HT-29 (cell line): ENCODE results near the gene SRC. TPM values are rescaled to one million over a fixed set of nuclear protein-coding genes. Genes with fewer than 3 reads are reported as not detected.

Source experiments
- DNase-seq: peaks from one replicate; pipeline ENCODE4 v3.0.0-alpha.2; 2015; ENCODE audit warnings: low spot score
- total RNA-seq: library from RNA; depleted of rRNA; stranded (reverse); fragments of >200 nt; shearing (Covaris generic); gene quantifications from 2 replicates; pipeline ENCODE4 v1.2.3, GENCODE V29; 2014

SRC gene
- total RNA-seq, 1 experiment from 2014 or later = 161 TPM

DNA sequence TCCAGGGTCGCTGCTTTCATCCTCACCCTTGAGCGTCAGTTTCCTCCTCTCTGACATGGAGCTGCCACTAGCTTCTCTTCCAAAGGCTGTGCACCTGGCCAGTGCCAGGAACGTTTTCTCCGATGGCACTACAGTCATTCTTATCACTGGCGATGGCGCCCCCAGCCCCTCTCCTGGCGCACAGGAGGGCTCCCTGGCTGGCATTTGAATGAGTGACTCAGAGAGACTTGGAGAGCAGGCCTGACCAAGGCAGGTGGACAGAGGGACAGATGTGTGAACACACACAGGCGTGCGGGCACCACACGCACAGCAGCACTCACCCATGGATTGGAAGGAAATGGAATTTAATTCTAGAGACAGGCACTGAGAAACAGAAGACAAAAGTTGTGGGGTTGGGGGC is 77.6 kb downstream of the SRC start:
- DNase-seq = no peak

DNA sequence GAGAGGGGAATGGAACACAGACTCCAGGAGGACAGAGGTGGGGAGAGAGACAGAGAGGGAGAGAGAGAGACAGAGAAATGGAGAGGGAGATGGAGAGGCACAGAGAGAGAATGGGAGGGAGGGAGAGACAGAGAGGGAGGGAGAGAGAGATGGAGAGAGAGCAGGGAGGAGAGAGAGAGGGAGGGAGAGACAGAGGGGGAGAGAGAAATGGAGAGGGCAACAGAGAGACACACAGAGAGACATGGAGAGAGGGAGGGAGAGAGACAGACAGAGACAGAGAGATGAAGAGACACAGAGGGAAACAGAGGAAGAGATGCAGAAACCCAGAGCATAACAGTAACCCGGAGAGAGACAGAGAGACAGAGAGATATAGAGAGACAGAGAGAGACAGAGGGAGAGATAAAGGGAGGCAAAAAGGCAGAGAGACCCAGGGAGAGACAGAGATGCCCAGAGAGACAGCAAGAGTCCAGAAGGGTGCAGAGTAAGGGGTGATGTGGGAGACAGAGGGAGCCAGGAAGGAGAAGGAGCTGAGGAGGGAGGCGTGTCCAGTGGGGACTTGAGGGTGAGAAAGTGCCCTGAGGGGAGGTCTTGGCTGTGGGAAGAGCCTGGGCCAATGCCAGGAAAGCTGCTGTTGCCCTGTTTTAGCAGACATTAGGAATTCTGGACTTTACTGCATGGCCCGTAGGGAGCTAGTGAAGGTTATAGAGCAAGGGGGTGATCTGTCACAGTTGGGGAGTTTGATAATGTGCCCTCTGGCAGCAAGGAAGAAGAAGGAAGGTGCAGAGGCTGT is 78.3 kb downstream of the SRC start:
- DNase-seq = no peak

DNA sequence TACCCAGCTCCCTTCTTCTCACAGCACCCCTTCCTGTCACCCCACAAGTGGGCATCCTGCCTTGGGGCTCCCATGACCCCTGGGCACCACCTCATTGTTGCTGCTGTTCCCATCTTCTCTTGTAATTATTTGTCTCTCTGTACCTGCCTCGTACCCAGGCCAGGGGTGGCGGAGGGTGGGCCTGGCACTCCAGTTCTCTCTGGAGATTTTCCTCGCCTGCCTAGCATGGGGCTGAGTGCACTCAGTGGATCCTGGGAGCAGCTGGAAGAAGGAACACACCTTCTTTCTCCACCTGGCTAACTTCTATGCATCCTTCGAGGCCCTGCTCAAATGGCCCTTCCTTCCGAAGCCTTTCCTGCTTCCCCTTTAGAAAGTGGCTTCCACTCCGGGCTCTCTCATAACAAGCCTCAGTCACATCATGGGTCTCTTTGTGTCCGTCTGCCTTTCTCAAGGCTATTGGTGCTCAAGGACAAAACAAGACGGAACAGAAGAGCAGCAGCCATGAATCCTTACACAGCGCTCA is 79.2 kb downstream of the SRC start:
- DNase-seq = no peak

DNA sequence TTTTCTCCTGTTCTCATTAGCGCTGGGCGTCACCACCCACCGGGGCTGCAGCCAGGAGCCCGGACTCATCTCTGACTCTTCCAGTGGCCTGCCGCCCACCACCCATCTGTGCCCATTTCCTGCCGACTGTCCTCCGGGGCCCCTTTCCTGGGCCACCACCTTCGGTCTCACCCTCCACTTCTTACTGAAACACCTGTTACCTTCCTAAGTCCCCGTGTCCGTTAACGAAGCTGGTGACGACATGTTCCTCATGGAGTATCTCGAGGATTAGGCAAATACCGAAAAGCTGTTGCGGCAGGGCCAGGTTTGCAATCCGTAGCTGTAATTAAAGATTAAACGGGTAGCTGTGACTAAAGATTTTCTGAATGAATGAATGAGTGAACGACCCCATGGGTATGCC is 80.2 kb downstream of the SRC start:
- no peak for DNase-seq

DNA sequence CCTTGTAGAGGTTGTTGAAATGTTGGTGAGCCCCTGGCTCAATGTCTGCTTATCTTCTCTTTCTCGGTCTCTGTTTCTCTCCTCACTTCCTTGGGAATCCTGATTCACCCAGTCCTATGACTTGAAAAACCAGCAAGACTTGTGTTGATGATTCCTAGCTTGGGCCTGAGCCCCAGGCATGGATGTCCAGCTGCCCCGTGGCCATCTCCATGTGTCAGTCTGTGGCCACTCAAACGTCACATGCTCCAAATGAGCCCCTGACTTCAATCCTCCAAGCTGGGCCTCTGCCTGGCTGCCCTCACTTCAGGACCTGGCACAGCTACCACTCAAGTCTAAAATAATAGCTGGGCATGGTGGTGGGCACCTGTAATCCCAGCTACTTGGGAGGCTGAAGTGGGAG is 81.0 kb downstream of the SRC start:
- no peak for DNase-seq

DNA sequence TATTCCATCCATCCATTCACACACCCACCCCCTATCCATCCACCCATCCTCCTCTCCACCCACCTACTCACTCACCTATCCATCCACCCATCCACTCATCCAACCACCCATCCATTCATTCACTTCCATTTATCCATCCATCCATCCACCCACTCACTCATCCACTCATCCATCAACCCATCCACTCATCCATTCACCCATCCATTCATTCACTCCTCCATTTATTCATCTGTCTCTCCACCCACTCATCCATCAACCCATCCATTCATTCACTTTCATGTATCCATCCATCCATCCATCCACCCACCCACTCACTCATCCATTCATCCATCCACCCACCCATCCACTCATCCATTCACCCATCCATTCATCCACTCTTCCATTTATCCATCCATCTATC is 84.1 kb downstream of the SRC start:
- DNase-seq = no peak

DNA sequence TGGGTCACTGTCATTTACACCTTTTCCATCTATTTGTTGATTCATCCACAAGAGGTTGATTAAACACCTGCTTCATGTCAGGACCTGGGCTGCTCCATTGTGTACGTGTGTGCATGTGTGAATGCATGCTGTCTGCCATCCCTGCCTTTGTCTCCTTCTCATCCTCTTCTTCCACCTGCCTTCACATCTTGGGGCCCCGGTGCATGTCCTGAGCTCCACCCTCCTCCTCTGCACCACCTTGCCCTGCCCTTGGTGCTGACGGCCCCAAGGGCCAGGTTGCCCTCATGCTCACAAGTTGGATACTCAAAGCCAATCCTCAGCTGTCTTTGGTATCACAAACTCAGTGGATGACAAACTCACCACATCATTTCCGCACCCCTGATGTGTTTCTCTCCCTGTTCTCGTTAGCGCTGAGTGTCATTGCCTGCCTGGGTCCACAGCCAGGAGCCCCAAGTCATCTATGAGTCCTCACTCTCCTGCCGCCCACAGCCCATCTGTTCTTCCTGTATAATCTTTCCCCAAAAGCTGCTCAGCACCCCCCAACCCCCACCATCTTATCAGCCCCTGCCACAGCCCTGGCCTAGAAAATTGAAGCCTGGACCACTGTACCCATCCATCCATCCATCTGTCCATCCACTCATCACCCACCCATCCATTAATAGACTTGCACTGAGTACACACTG is 85.0 kb downstream of the SRC start:
- DNase-seq = no peak

DNA sequence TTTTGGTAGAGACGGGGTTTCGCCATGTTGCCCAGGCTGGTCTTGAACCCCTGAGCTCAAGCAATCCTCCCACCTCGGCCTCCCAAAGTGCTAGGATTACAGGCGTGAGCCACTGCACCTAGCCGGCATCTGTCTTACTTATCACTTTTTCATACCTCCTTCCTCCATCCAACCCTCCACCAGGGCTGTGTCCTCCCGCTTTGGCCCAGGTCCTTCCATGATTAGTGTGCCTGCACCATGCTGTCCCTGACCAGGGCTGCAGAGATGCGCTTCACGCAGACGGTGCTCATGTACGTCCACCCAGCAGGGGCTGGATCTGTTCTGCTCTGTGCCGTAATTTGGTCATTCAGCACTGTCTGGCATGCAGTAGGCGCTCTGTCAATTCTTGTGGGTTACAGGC is 85.8 kb downstream of the SRC start:
- DNase-seq = no peak

DNA sequence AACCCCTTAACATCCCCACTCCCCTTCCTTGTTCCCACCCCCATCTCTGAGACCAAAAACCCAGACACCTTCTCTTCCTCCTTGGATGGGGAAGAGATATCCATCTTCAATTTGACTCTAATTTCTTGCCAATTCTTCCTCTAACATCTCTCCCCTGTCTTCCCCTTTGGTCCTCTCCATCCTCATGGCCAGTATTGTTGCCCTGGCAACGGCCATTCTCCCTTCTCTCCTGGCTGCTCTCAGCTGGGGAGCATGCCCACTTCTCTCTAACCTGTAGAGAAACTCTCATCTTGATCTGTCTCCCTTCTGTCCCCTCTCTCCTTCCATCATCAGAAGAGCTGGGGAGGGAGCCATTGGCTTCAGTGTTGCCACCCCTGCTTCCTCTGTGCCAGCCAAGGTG is 86.7 kb downstream of the SRC start:
- DNase-seq = no peak

DNA sequence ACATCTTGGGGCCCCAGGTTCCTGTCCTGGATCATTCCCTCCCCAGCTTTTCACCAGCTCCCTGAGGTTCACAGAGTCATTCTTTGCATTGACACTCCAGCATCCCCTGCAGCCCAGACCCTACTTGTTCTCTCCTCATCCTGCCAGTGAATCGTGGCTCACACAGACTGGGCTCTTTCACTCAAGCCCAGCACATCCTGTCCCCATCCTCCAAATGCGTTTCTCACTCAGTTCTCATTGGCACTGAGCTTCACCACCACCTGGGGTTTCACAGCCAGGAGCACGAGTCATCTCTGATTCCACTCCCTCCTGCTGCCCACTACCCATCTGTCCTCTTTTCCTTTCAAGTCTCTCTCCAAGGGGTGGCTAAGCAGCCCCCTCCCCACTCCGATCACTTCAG is 89.7 kb downstream of the SRC start:
- DNase-seq = no peak

DNA sequence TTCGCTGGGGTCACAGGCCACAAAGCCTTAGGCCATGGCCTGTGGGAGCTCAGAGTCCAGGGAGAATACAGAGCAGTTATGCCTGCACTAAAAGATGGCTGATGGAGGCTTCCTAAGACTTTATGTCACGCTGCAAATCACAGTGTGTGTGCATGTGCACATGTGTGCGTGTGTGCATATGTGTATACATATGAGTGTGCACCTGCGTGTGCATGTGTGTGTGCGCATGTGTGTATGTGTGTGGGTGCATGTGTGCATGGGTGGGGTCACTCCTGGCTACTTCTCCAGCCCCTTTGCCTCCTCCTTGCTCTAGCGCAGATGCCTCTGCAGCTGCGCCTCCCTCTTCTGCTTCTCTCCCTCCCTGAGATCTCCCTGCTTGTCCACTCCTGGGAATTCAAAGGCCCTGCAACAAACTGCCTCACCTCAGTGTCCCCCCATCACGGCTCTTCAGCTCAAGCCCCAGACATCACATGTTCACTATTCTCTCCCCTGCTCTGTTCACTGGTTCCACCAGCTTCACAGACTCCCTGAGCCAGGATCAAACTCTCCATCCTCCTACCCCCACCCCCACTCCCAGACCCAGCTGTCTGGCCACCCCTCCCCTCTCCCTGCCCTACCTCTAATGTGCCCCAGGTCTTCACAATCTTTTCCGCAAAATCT is 90.7 kb downstream of the SRC start:
- no peak for DNase-seq

DNA sequence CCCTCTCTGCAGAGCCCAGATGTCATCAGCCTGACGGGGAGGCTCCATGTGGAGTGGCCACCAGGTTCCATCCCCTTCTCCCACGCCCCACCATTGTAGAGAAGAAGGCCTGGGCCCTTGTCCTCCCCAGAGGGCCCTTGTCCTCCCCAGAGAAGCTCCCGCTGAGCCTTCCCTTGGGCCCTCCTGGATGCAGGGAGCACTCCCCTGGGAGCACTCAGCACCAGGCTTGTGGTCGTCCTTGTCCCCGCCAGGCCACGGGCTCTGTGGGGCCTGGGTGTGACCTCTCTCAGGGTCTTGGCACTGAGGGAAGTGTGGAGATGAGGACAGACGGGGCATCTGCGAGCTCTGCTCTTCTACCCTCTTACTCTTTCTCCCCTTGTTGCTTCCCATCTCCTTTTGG is 91.7 kb downstream of the SRC start:
- no peak for DNase-seq

DNA sequence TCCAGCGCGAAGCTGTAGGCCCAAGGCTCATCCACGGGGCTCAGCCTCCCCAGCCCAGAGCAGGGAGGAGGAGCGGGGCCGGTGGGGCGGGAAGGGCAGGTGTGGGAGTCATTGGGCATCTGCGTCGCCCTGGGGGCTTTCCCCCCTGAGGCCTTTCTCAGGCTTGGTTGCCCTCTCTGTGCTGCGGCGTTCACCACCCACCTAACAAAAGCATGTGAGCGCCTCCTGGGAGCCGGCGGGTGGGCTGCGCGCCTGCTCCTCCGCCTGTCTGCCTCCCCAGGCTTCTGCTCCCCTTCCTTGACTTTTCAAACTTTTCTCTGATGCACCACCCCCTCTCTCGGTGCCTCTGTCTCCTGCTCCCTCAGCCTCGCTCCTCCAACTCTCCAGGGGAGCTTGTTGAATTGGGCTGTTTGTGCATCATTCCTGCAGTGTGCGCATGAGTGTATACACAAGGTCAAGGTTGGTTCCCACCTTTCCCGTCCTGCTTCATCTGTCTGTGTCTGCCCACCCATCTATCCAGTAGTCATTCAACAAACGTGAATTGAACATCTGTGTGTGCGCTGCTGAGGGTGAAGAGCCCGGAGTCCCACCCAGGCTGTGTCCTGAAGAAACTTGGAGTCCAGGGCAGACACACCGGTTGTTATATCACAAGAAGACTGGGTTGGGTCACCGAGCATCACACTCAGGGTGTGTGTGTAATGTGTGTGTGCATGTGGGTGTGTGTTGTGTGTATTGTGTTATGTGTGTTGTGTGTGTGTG is 92.7 kb downstream of the SRC start:
- no peak for DNase-seq

DNA sequence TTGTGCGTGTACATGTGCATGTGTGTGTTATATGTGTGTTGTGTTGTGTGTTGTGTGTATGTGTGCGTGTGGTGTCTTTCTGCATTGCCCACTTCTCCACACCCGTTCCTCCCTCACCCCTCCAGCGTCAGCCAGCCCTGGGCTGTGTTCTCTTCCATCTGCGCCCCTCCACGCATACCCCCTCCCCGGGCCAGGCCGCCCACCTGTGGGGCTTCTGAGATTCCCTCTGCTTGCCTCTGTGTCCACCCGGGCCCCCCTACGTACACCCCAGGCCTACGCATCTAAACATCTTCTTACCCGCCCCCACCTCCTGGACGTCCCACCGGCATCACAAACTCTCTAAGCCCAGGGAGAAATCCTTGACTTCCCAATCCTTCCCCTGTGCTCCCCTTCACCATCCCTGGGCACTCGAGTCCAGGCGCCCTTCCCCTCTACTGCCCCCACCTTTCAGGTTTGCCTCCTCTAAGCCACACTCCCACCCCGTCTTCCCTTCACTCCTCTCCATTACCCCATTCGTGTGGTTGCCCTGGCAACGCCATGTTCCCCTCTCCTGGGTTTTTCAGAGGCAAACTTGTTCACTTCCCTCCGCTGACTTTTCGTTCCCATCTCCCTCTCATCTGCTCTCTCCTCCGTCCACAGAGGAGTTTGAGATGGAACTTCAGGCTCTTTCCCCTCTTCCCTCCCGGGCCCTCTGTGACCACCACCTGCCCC is 93.4 kb downstream of the SRC start:
- no peak for DNase-seq

DNA sequence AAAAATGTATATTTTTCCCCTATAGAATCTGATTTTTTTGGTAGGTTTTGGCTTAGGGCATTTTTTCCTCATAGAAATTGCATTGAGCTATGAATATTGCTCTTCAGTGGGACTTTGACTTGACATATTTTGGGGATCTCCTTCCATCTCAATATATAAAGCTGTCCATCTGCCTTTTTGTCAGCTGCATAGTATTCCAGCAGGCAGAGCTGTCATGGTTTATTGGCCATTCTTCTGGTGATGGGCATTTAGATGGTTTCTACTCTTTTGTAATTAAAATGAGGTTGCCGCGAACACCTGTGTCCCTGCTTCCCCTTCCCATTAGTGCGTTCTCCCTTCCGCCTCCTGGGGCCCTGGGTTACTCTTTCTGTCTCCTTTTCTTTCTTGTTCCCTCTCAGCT is 95.1 kb downstream of the SRC start:
- DNase-seq = no peak

DNA sequence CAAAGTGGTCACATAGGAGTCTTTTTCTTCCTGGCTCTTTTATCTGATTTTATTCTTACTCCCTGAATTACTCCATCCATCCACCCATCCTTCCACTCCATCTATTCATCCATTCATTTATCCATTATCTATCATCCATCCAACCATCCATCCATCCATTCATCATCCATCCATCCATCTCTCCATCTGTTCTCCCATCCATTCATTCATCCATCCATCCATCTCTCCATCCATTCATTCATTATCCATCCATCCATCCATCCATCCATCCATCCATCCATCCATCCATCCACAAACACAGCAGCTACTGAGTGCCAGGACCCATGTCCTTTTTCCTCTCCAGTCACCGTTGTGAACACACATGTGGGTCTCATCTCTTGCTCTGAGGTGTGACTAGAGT is 96.6 kb downstream of the SRC start:
- DNase-seq = no peak

DNA sequence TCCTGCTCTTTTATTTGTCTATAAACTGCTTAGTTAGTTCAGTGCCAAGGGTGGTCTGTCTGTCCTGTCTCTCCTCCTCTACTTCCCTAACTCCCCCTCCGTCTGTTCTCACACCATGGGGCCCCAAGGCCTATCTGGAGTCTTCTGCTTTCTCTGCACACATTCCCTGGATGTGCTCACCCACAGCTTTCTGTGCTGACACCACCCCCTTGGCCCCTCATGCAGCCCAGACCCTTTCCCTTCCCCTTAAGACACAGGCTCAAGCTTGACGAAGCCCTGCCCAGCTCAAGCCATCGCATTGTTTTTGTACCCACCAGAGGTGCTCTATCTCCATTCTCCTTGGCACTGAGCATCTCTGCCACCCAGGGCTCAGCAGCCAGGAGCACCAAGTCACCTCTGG is 97.0 kb downstream of the SRC start:
- DNase-seq = no peak

DNA sequence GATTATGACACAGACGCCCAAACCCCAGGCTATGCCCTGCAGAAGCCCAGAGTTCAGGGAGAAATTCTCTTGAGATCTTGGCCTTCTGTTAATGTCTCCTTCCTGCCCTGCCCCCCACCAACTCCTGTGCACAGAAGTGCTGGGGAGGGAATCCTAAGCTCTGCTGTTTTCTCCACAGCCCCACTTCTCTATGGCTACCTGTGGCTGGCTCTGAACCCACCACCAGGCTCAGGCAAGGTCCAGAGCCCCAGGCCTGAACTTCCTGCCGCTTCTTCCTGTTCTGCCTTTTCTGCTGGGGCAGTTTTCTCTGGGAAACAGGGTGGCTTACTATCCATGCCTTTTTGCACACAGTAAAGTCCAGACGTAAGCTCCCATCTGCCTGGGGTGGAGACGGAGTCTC is 97.7 kb downstream of the SRC start:
- DNase-seq = no peak

DNA sequence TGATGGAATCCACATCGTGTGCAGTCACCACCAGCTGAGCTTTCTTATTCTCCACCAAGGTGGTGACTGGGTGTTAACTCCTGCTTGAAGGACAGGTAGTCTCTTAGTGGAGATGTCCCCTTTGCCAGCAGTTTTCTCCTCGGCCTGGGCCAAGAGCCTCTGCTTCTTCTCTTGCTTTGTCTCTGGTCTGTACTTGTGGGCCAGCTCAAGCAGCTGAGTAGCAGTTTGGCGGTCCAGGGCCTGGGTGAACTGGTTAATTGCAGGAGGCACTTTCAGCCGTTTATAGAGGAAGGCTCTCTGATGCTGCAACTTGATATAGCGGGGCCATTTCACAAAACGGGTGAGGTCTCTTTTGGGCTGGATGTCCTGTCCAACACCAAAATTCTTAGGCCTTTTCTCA is 99.1 kb downstream of the SRC start:
- no peak for DNase-seq

DNA sequence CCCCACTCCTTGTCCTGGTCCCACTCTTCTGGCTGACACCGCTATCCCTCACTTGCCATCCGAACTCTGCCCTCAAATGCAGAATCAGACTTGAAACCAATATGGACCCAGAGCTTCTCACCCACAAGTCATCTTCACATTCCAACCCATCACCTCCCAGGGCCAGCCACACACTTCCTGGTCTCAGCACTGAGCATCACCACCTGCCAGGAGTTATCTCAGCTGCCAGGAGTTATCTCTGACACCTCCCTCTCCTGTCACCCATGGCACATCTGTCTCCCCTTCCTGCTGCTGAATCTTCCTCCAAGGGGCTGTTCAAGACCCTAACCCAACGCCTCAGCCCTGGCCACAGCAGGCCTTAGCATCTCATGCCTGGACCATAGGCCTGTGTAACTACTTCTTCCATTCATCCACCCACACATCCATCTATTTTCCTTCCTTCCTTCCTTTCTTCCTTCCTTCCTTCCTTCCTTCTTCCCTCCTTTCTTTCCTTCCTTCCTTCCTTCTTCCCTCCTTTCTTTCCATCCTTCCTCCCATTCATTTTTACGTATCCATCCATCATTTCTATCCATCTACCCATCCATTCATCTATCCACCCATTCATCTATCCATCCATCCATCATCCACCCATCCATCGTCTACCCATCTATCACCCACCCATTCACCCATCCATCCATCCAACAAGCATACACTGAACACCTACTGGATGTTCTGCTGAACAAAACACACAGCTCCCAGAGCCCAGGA is 100.5 kb downstream of the SRC start:
- no peak for DNase-seq

DNA sequence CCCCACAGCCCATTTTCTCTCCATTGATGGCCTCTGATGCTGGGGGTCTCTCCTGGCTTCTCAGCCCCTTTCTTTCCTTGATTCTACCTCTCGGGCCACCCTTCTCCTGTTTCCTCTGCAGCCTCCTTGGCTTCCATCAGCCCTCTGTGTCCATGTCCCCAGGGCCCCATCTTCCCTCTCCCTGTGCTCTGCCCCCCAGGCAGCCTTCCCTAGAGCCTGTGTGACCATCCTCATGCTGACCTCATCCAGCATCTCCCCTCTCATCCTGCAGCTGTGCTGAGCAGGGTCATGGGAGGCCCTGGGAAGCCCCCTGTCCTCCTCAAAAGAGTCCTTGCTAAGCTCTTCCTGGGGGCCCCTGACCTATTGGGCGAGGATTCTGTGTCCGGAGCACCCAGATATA is 101.7 kb downstream of the SRC start:
- DNase-seq = no peak
